Neuronal stem cell (in vitro differentiated cells): ENCODE data around the gene PROM1.
A peak's percentile ranks its signal among the peaks of the same experiment; 100 is the strongest.

Experiments
- DNase-seq: peaks from one replicate; pipeline ENCODE4 v3.0.0-alpha.2; 2013; ENCODE audit warnings: low spot score
- H2AFZ ChIP-seq: one replicate; pipeline ENCODE4 v1.6.1; 2013; ENCODE audit warnings: mild to moderate bottlenecking, low read length, inconsistent platforms
- H2AK5ac ChIP-seq: 2 replicates; pipeline ENCODE4 v1.6.1; 2013; ENCODE audit warnings: low read depth, mild to moderate bottlenecking, inconsistent platforms, low read length, moderate library complexity, mixed read lengths
- H2BK120ac ChIP-seq: 2 replicates; pipeline ENCODE4 v1.6.1; 2013; ENCODE audit warnings: low read depth, mild to moderate bottlenecking, inconsistent platforms, low read length, moderate library complexity, mixed read lengths
- H2BK12ac ChIP-seq: one replicate; pipeline ENCODE4 v1.6.1; 2013; ENCODE audit warnings: low read length, inconsistent platforms
- H2BK15ac ChIP-seq: 2 replicates; pipeline ENCODE4 v1.6.1; 2013; ENCODE audit warnings: mild to moderate bottlenecking, low read length, inconsistent platforms, mixed read lengths
- H2BK5ac ChIP-seq: one replicate; pipeline ENCODE4 v1.6.1; 2013; ENCODE audit warnings: inconsistent platforms, mild to moderate bottlenecking, low read length, moderate library complexity
- H3K14ac ChIP-seq: one replicate; pipeline ENCODE4 v1.6.1; 2013; ENCODE audit warnings: low read length, inconsistent platforms
- H3K18ac ChIP-seq: 2 replicates; pipeline ENCODE4 v1.6.1; 2013; ENCODE audit warnings: low read length, inconsistent platforms
- H3K23ac ChIP-seq: 2 replicates; pipeline ENCODE4 v1.6.1; 2013; ENCODE audit warnings: low read depth, mild to moderate bottlenecking, mixed read lengths, low read length, inconsistent platforms; ENCODE audit not compliant: poor library complexity
- H3K27ac ChIP-seq: replicated peaks from 3 replicates; pipeline ENCODE4 v1.5.1; 2013; ENCODE audit warnings: low read length, inconsistent platforms
- H3K27me3 ChIP-seq, 3 experiments: 2 replicates each; pipeline ENCODE4 v1.6.1; 2013; ENCODE audit warnings: low read length in 3 of 3, mild to moderate bottlenecking in 2 of 3, inconsistent platforms in 1 of 3, low read depth in 1 of 3, mixed read lengths in 1 of 3, moderate library complexity in 1 of 3; ENCODE audit not compliant: control insufficient read depth in 3 of 3, insufficient read depth in 3 of 3
- H3K36me3 ChIP-seq, 2 donors: replicated peaks in 1 of 2; 2 replicates each; pipeline ENCODE4 v1.6.1; 2013; ENCODE audit warnings: low read length in 2 of 2; ENCODE audit not compliant: control insufficient read depth in 2 of 2, insufficient read depth in 2 of 2
- H3K4ac ChIP-seq: 2 replicates; pipeline ENCODE4 v1.6.1; 2013; ENCODE audit warnings: inconsistent platforms, mild to moderate bottlenecking, low read length, moderate library complexity
- H3K4me1 ChIP-seq, 2 donors: 1 replicate in 1 of 2; 2 replicates in 1 of 2; pipeline ENCODE4 v1.6.1; 2013; ENCODE audit warnings: low read length in 2 of 2, low read depth in 1 of 2; ENCODE audit not compliant: control insufficient read depth in 2 of 2, insufficient read depth in 1 of 2
- H3K4me2 ChIP-seq: one replicate; pipeline ENCODE4 v1.6.1; 2013; ENCODE audit warnings: mild to moderate bottlenecking, low read length, inconsistent platforms; ENCODE audit not compliant: insufficient read depth, poor library complexity, severe bottlenecking
- H3K4me3 ChIP-seq, 2 donors: 2 replicates each; pipeline ENCODE4 v1.5.1; 2013; ENCODE audit warnings: low read length in 2 of 2, mild to moderate bottlenecking in 2 of 2, inconsistent platforms in 1 of 2, moderate library complexity in 1 of 2
- H3K79me1 ChIP-seq: one replicate; pipeline ENCODE4 v1.6.1; 2013; ENCODE audit warnings: low read depth, mild to moderate bottlenecking, inconsistent platforms, low read length, moderate library complexity
- H3K9ac ChIP-seq: one replicate; pipeline ENCODE4 v1.6.1; 2013; ENCODE audit warnings: mild to moderate bottlenecking, low read depth, low read length, inconsistent platforms; ENCODE audit not compliant: poor library complexity
- H3K9me3 ChIP-seq, 2 donors: replicated peaks in 1 of 2; 2 replicates each; pipeline versions ENCODE3 to v1.6.1; 2013; ENCODE audit warnings: low read length in 2 of 2, mild to moderate bottlenecking in 2 of 2, inconsistent platforms in 1 of 2, low read depth in 1 of 2, mixed read lengths in 1 of 2, moderate library complexity in 1 of 2; ENCODE audit not compliant: control insufficient read depth in 2 of 2, insufficient read depth in 1 of 2
- H4K8ac ChIP-seq: one replicate; pipeline ENCODE4 v1.6.1; 2013; ENCODE audit warnings: low read depth, mild to moderate bottlenecking, inconsistent platforms, low read length, moderate library complexity
- H4K91ac ChIP-seq: one replicate; pipeline ENCODE4 v1.6.1; 2013; ENCODE audit warnings: low read length, low read depth, mild to moderate bottlenecking, inconsistent platforms; ENCODE audit not compliant: poor library complexity
- WGBS, 2 donors: extraction: QIAGEN DNeasy Blood & Tissue Kit; methylation state at CpG; one replicate each; pipeline ENCODE4 v1.1.7; 2013; ENCODE audit warnings: missing lambda C conversion rate in 2 of 2, mixed read lengths in 1 of 2; ENCODE audit not compliant: insufficient read length in 2 of 2, insufficient replicate concordance in 1 of 2; ENCODE audit errors: extremely low coverage in 2 of 2; 5-methylcytosine and 5-hydroxymethylcytosine counted together

The PROM1 gene

GRCh38 chr4:16031546-16032395 is 52.1 kb downstream of the PROM1 start:
- H3K4ac ChIP-seq = no peak overlapping the region
- no peak overlapping the region for H2BK12ac ChIP-seq
- H3K79me1 ChIP-seq = no peaks in the 10 kb centered on the region
- no peak overlapping the region for H2AK5ac ChIP-seq
- H2AFZ ChIP-seq = peak overlapping the region; percentile 21
- DNase-seq = no peak
- no peak overlapping the region for H3K4me3 ChIP-seq
- H3K36me3 ChIP-seq = peaks cover 1 to 21% of the 10 kb centered on the region in 2 donors
- peaks cover 18 to 29% of the 10 kb centered on the region in 2 donors for H3K4me1 ChIP-seq
- H3K14ac ChIP-seq = no peak overlapping the region
- H3K27me3 ChIP-seq = no peaks in the 10 kb centered on the region
- WGBS, 2 donors = no CpG with 5 or more reads among the region's 2 CpGs
- no peaks in the 10 kb centered on the region for H3K9me3 ChIP-seq
- no peak overlapping the region for H2BK15ac ChIP-seq
- H2BK5ac ChIP-seq = no peak overlapping the region
- H4K91ac ChIP-seq = no peak overlapping the region
- no peak overlapping the region for H3K18ac ChIP-seq
- H3K4me2 ChIP-seq = no peak overlapping the region
- H3K23ac ChIP-seq = no peak overlapping the region
- peak overlapping the region; percentile 75 for H3K27ac ChIP-seq
- no peak overlapping the region for H3K9ac ChIP-seq
- no peak overlapping the region for H2BK120ac ChIP-seq
- H4K8ac ChIP-seq = no peak overlapping the region

GRCh38 chr4:16029886-16030285 is 53.9 kb downstream of the PROM1 start:
- Histone ChIP-seq H3K9me3 (no peaks in the 10 kb centered on the region), H3K27ac (no peak overlapping the region), H3K4me1 (peaks cover 18 to 29% of the 10 kb centered on the region in 2 donors)

GRCh38 chr4:16029262-16029661 is 54.6 kb downstream of the PROM1 start:
- Histone ChIP-seq H2AK5ac (no peak overlapping the region), H4K8ac (no peak overlapping the region), H2BK12ac (no peak overlapping the region), H2BK5ac (no peak overlapping the region), H3K4ac (no peak overlapping the region), H3K27ac (no peak overlapping the region), H3K4me3 (no peak overlapping the region), H2BK15ac (no peak overlapping the region), H3K23ac (no peak overlapping the region), H3K14ac (no peak overlapping the region), H3K36me3 (peaks cover 8 to 18% of the 10 kb centered on the region in 2 donors), H4K91ac (no peak overlapping the region), H3K18ac (no peak overlapping the region), H3K4me2 (no peak overlapping the region), H3K79me1 (no peaks in the 10 kb centered on the region), H3K9ac (no peak overlapping the region), H3K4me1 (peaks cover 18 to 29% of the 10 kb centered on the region in 2 donors), H2AFZ (no peak overlapping the region), H3K27me3 (no peaks in the 10 kb centered on the region), H2BK120ac (no peak overlapping the region), H3K9me3 (no peaks in the 10 kb centered on the region)
- no peak for DNase-seq
- WGBS, 2 donors = no CpG with 5 or more reads among the region's 4 CpGs

More at GRCh38 chr4:16029886-16030285, 53.9 kb downstream of the PROM1 start:
- H3K9ac ChIP-seq = no peak overlapping the region
- WGBS, 2 donors = no CpG with 5 or more reads among the region's 1 CpG
- H3K14ac ChIP-seq = no peak overlapping the region
- no peak overlapping the region for H4K91ac ChIP-seq
- no peak overlapping the region for H2AFZ ChIP-seq
- H3K23ac ChIP-seq = no peak overlapping the region
- H3K4me2 ChIP-seq = no peak overlapping the region
- H3K4ac ChIP-seq = no peak overlapping the region
- no peak overlapping the region for H2AK5ac ChIP-seq
- no peak overlapping the region for H3K18ac ChIP-seq
- H3K4me3 ChIP-seq = no peak overlapping the region
- no peak overlapping the region for H2BK15ac ChIP-seq
- no peak for DNase-seq
- no peak overlapping the region for H4K8ac ChIP-seq
- H3K79me1 ChIP-seq = no peaks in the 10 kb centered on the region
- H3K27me3 ChIP-seq = no peaks in the 10 kb centered on the region
- H2BK5ac ChIP-seq = no peak overlapping the region
- H2BK120ac ChIP-seq = no peak overlapping the region
- no peak overlapping the region for H2BK12ac ChIP-seq
- H3K36me3 ChIP-seq = peaks cover 6 to 17% of the 10 kb centered on the region in 2 donors

- Histone ChIP-seq H3K4me3 (no peak overlapping the region), H3K4me1 (peaks cover 16 to 25% of the 10 kb centered on the region in 2 donors), H4K8ac (no peak overlapping the region), H3K27me3 (no peaks in the 10 kb centered on the region), H3K36me3 (peaks cover 18 to 31% of the 10 kb centered on the region in 2 donors), H3K9me3 (no peaks in the 10 kb centered on the region), H2AK5ac (no peak overlapping the region), H2BK5ac (no peak overlapping the region), H2BK12ac (no peak overlapping the region), H3K23ac (no peak overlapping the region), H4K91ac (no peak overlapping the region), H3K4ac (no peak overlapping the region), H3K27ac (no peak overlapping the region), H3K14ac (no peak overlapping the region), H3K79me1 (no peaks in the 10 kb centered on the region), H2AFZ (no peak overlapping the region), H3K18ac (no peak overlapping the region), H2BK15ac (no peak overlapping the region), H2BK120ac (no peak overlapping the region), H3K4me2 (no peak overlapping the region), H3K9ac (no peak overlapping the region)
- WGBS, 2 donors = 100% methylated on average over 2 of the region's 4 CpGs; no CpG with 5 or more reads in 1 of the 2 donors
- DNase-seq = no peak
Measured at GRCh38 chr4:16027626-16028025, 56.2 kb downstream of the PROM1 start.
